GM18873 (cell line): ENCODE measurements around the gene NHERF2.
"Not testable (repeated sequence)": the region's sequence is repeated elsewhere in the genome, so short reads cannot be mapped to it uniquely, and the experiment has no call there.

Source experiments
- ATAC-seq: cut with Tn5 transposase; IDR thresholded peaks from one replicate; pipeline ENCODE4 v1.9.1; 2021; ENCODE audit warnings: mild to moderate bottlenecking, moderate library complexity, moderate number of reproducible peaks; ENCODE audit not compliant: unreplicated experiment, low FRiP score

The NHERF2 gene

GRCh38 chr16:2004795-2005517 lies 21.7 kb upstream of the NHERF2 start:
- ATAC-seq = no peak

GRCh38 chr16:2005646-2006045 lies 21.1 kb upstream of the NHERF2 start:
- ATAC-seq = no peak

- no peak for ATAC-seq
These were observed 20.4 kb upstream of the NHERF2 start for GRCh38 chr16:2006317-2006716.

GRCh38 chr16:2007081-2007836 lies 19.4 kb upstream of the NHERF2 start:
- no peak for ATAC-seq

GRCh38 chr16:2008009-2008526 lies 18.6 kb upstream of the NHERF2 start:
- ATAC-seq = no peak

GRCh38 chr16:2008631-2009163 lies 18.0 kb upstream of the NHERF2 start:
- ATAC-seq = no peak

GRCh38 chr16:2009164-2009711 lies 17.5 kb upstream of the NHERF2 start:
- no peak for ATAC-seq

GRCh38 chr16:2009791-2010510 lies 16.8 kb upstream of the NHERF2 start, which contains the start of gene ZNF598:
Gene ZNF598, minus strand, starts transcription at chr16:2009821.
- ATAC-seq = no peak

- not testable (repeated sequence) for ATAC-seq
These were observed 15.0 kb upstream of the NHERF2 start for GRCh38 chr16:2011726-2012125.

GRCh38 chr16:2013527-2013926 lies 13.2 kb upstream of the NHERF2 start:
- ATAC-seq = no peak

GRCh38 chr16:2015117-2015946 lies 11.4 kb upstream of the NHERF2 start:
- ATAC-seq = no peak

GRCh38 chr16:2015947-2016208 lies 10.8 kb upstream of the NHERF2 start:
- ATAC-seq = no peak

- no peak for ATAC-seq
These were observed 10.2 kb upstream of the NHERF2 start for GRCh38 chr16:2016407-2016922.

- ATAC-seq = no peak
These were observed 7.2 kb upstream of the NHERF2 start, which contains the start of gene NPW for GRCh38 chr16:2019518-2019920. Gene NPW, plus strand, starts transcription at chr16:2019785.

- ATAC-seq = no peak
These were observed 6.5 kb upstream of the NHERF2 start for GRCh38 chr16:2019921-2020831.

- no peak for ATAC-seq
These were observed 4.0 kb upstream of the NHERF2 start for GRCh38 chr16:2022723-2023091.

GRCh38 chr16:2023092-2024031 lies 3.3 kb upstream of the NHERF2 start:
- ATAC-seq = peak; percentile 71

GRCh38 chr16:2024032-2024420 lies 2.7 kb upstream of the NHERF2 start:
- no peak for ATAC-seq
